ENCODE data around the gene METTL22. TPM values are rescaled to one million over a fixed set of nuclear protein-coding genes. Genes with fewer than 3 reads are reported as not detected.

METTL22 gene
- polyA plus RNA-seq, 1 donor from 2014 or later: 51.3 TPM

DNA sequence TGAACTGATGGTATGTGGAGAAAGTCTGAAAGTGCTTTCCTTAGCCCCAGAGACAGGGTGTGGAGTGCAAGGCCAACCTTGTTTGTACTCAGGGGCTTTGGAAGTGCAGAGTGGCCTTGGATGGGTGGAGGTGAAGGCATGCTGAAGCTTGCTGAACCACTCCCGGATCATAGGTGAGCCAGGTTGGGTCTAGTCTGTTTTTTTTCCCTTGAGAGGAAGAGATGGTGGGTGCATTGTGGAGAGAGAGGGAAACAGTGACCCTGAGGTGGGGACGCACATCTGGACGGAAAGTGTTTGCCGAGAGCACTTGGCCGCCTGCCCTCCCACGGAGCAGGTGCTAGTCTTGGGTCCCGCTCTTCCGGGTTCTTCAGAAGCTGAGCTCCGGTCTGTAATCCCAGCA lies 65.4 kb downstream of the METTL22 start:
- H3K36me3 ChIP-seq (ENCODE audit: insufficient read depth, low read length): no peaks in the 10 kb centered on the region
- TF ChIP-seq, protein P1, sequence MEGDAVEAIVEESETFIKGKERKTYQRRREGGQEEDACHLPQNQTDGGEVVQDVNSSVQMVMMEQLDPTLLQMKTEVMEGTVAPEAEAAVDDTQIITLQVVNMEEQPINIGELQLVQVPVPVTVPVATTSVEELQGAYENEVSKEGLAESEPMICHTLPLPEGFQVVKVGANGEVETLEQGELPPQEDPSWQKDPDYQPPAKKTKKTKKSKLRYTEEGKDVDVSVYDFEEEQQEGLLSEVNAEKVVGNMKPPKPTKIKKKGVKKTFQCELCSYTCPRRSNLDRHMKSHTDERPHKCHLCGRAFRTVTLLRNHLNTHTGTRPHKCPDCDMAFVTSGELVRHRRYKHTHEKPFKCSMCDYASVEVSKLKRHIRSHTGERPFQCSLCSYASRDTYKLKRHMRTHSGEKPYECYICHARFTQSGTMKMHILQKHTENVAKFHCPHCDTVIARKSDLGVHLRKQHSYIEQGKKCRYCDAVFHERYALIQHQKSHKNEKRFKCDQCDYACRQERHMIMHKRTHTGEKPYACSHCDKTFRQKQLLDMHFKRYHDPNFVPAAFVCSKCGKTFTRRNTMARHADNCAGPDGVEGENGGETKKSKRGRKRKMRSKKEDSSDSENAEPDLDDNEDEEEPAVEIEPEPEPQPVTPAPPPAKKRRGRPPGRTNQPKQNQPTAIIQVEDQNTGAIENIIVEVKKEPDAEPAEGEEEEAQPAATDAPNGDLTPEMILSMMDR (IDR thresholded peaks at IDR 0.05; ENCODE audit: poor library complexity, severe bottlenecking): no peak
- TF ChIP-seq, protein P2, sequence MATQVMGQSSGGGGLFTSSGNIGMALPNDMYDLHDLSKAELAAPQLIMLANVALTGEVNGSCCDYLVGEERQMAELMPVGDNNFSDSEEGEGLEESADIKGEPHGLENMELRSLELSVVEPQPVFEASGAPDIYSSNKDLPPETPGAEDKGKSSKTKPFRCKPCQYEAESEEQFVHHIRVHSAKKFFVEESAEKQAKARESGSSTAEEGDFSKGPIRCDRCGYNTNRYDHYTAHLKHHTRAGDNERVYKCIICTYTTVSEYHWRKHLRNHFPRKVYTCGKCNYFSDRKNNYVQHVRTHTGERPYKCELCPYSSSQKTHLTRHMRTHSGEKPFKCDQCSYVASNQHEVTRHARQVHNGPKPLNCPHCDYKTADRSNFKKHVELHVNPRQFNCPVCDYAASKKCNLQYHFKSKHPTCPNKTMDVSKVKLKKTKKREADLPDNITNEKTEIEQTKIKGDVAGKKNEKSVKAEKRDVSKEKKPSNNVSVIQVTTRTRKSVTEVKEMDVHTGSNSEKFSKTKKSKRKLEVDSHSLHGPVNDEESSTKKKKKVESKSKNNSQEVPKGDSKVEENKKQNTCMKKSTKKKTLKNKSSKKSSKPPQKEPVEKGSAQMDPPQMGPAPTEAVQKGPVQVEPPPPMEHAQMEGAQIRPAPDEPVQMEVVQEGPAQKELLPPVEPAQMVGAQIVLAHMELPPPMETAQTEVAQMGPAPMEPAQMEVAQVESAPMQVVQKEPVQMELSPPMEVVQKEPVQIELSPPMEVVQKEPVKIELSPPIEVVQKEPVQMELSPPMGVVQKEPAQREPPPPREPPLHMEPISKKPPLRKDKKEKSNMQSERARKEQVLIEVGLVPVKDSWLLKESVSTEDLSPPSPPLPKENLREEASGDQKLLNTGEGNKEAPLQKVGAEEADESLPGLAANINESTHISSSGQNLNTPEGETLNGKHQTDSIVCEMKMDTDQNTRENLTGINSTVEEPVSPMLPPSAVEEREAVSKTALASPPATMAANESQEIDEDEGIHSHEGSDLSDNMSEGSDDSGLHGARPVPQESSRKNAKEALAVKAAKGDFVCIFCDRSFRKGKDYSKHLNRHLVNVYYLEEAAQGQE (IDR thresholded peaks at IDR 0.05; ENCODE audit: borderline replicate concordance): no peak
- TF ChIP-seq EZH2 (IDR thresholded peaks at IDR 0.05; ENCODE audit: borderline replicate concordance, insufficient read depth, low read length, poor library complexity, severe bottlenecking) (no peak), SMC3 (conservative IDR thresholded peaks at IDR 0.05; ENCODE audit: poor library complexity) (no peak)
- H3K9me2 ChIP-seq (ENCODE audit: insufficient read depth, low read length): no peaks in the 10 kb centered on the region
- H3K4me2 ChIP-seq (ENCODE audit: low read length): no peak overlapping the region
- no peak overlapping the region for H3K27ac ChIP-seq (ENCODE audit: low read length)
- no peaks in the 10 kb centered on the region for H3K79me2 ChIP-seq (replicated peaks; ENCODE audit: insufficient read depth, low read length)
- no peak overlapping the region for H2AFZ ChIP-seq (ENCODE audit: low read depth, low read length)
- no peaks in the 10 kb centered on the region for H3F3A ChIP-seq (ENCODE audit: insufficient read depth, low read length, poor library complexity, severe bottlenecking)
- no peaks in the 10 kb centered on the region for H3K27me3 ChIP-seq (ENCODE audit: insufficient read depth, low read depth, low read length)
- H3K4me3 ChIP-seq (ENCODE audit: low read length): no peak overlapping the region
- no peaks in the 10 kb centered on the region for H4K20me1 ChIP-seq (ENCODE audit: insufficient read depth)
- no peak overlapping the region for H3K9ac ChIP-seq (ENCODE audit: low read length)
- peaks cover 11% of the 10 kb centered on the region for H3K9me3 ChIP-seq (ENCODE audit: low read length)

DNA sequence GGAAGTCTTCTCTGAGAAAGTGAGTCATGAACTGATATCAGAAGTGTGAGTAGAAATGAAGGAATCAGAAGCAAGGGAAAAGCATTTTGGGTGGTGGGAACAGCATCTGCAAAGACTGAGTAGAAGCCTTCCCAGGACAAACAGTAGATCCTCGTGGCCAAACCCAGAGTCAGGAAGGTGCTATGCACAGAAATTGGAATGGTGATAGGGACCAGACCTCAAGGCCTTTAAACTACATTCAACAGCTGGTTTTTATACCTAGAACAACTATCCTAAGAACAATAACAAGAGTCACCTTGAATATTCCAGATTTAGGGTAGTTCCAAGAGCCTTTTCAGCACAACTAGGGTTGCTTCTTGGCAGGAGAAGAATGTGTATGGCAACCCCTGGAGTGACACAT lies 68.2 kb downstream of the METTL22 start:
- no peaks in the 10 kb centered on the region for H3F3A ChIP-seq (ENCODE audit: insufficient read depth, low read length, poor library complexity, severe bottlenecking)
- H3K9me3 ChIP-seq (ENCODE audit: low read length): peaks cover 11% of the 10 kb centered on the region
- no peaks in the 10 kb centered on the region for H3K36me3 ChIP-seq (ENCODE audit: insufficient read depth, low read length)
- H3K9ac ChIP-seq (ENCODE audit: low read length): no peak overlapping the region
- no peaks in the 10 kb centered on the region for H3K27me3 ChIP-seq (ENCODE audit: insufficient read depth, low read depth, low read length)
- no peak overlapping the region for H3K4me3 ChIP-seq (ENCODE audit: low read length)
- no peak overlapping the region for H2AFZ ChIP-seq (ENCODE audit: low read depth, low read length)
- no peak overlapping the region for H3K27ac ChIP-seq (ENCODE audit: low read length)
- H3K9me2 ChIP-seq (ENCODE audit: insufficient read depth, low read length): no peaks in the 10 kb centered on the region
- H4K20me1 ChIP-seq (ENCODE audit: insufficient read depth): no peaks in the 10 kb centered on the region
- H3K4me2 ChIP-seq (ENCODE audit: low read length): no peak overlapping the region
- H3K79me2 ChIP-seq (replicated peaks; ENCODE audit: insufficient read depth, low read length): no peaks in the 10 kb centered on the region
- TF ChIP-seq MXI1 (conservative IDR thresholded peaks at IDR 0.05; ENCODE audit: poor library complexity, severe bottlenecking) (no peak), POLR2AphosphoS5 (IDR thresholded peaks at IDR 0.05) (no peak), EP300 (conservative IDR thresholded peaks at IDR 0.05; ENCODE audit: poor library complexity, severe bottlenecking) (no peak), RAD21 (conservative IDR thresholded peaks at IDR 0.05) (no peak), SMC3 (conservative IDR thresholded peaks at IDR 0.05; ENCODE audit: poor library complexity) (no peak), EZH2 (IDR thresholded peaks at IDR 0.05; ENCODE audit: borderline replicate concordance, insufficient read depth, low read length, poor library complexity, severe bottlenecking) (no peak), TAF1 (IDR thresholded peaks at IDR 0.05; ENCODE audit: low read depth) (no peak)
- TF ChIP-seq, protein P1 (IDR thresholded peaks at IDR 0.05; ENCODE audit: poor library complexity, severe bottlenecking): no peak
- TF ChIP-seq, protein P2 (IDR thresholded peaks at IDR 0.05; ENCODE audit: borderline replicate concordance): no peak
